ENCODE measurements around the gene DCTN1.

DNA sequence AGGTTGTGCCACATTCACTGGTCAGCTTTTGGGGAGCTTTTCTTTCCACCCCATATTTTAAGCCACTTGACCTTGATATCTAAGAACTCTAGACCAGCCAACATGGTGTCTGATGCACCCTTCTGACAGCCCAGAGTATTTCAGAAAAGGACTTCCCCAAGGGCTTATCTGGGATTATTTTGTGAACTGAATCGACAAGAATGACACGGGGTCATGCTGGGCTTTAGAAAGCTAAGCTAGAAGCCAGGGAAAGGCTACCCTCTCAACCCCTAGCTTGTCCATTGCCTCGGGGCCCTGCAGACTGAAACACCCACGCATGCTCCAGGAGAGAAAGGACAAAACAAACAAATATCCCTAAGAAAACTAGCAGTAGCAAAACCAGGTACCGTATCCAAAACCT is 52.9 kb downstream of the DCTN1 start:
- TF ChIP-seq, protein P1, sequence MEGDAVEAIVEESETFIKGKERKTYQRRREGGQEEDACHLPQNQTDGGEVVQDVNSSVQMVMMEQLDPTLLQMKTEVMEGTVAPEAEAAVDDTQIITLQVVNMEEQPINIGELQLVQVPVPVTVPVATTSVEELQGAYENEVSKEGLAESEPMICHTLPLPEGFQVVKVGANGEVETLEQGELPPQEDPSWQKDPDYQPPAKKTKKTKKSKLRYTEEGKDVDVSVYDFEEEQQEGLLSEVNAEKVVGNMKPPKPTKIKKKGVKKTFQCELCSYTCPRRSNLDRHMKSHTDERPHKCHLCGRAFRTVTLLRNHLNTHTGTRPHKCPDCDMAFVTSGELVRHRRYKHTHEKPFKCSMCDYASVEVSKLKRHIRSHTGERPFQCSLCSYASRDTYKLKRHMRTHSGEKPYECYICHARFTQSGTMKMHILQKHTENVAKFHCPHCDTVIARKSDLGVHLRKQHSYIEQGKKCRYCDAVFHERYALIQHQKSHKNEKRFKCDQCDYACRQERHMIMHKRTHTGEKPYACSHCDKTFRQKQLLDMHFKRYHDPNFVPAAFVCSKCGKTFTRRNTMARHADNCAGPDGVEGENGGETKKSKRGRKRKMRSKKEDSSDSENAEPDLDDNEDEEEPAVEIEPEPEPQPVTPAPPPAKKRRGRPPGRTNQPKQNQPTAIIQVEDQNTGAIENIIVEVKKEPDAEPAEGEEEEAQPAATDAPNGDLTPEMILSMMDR (IDR thresholded peaks at IDR 0.05), result no peak
- no peak for TF ChIP-seq EZH2 (IDR thresholded peaks at IDR 0.05; ENCODE audit: borderline replicate concordance, insufficient read depth, low read depth, low read length, poor library complexity, severe bottlenecking)

Measured in B cell (primary cell).